Measurements from ENCODE around the gene SETDB2.

Gene SETDB2

GRCh38 chr13:49452725-49453457, 8.8 kb downstream of the SETDB2 start:
- no peak for FAIRE-seq
- TF ChIP-seq POLR2A (IDR thresholded peaks at IDR 0.05; ENCODE audit: low read depth, low read length) (no peak), POLR2AphosphoS5 (IDR thresholded peaks at IDR 0.05; ENCODE audit: low read depth, low read length) (no peak), TAF1 (IDR thresholded peaks at IDR 0.05; ENCODE audit: borderline replicate concordance, low read depth, low read length) (no peak)
- no peak for DNase-seq (ENCODE audit: insufficient read length)

- no peak for TF ChIP-seq POLR2AphosphoS5 (IDR thresholded peaks at IDR 0.05; ENCODE audit: low read depth, low read length)
- TF ChIP-seq TAF1 (IDR thresholded peaks at IDR 0.05; ENCODE audit: borderline replicate concordance, low read depth, low read length), result no peak
- FAIRE-seq (no peak), DNase-seq (ENCODE audit: insufficient read length) (no peak)
Measured at GRCh38 chr13:49453465-49453864, 9.4 kb downstream of the SETDB2 start.

GRCh38 chr13:49454388-49455006, 10.4 kb downstream of the SETDB2 start:
- TF ChIP-seq TAF1 (IDR thresholded peaks at IDR 0.05; ENCODE audit: borderline replicate concordance, low read depth, low read length), result no peak
- no peak for TF ChIP-seq POLR2AphosphoS5 (IDR thresholded peaks at IDR 0.05; ENCODE audit: low read depth, low read length)
- no peak for TF ChIP-seq POLR2A (IDR thresholded peaks at IDR 0.05; ENCODE audit: low read depth, low read length)
- FAIRE-seq (peak; percentile 79), DNase-seq (ENCODE audit: insufficient read length) (no peak)

- no peak for TF ChIP-seq POLR2AphosphoS5 (IDR thresholded peaks at IDR 0.05; ENCODE audit: low read depth, low read length)
- TF ChIP-seq TAF1 (IDR thresholded peaks at IDR 0.05; ENCODE audit: borderline replicate concordance, low read depth, low read length), result no peak
- FAIRE-seq (peak; percentile 33), DNase-seq (ENCODE audit: insufficient read length) (no peak)
Measured at GRCh38 chr13:49455007-49455398, 10.9 kb downstream of the SETDB2 start.

- no peak for FAIRE-seq
- no peak for TF ChIP-seq TAF1 (IDR thresholded peaks at IDR 0.05; ENCODE audit: borderline replicate concordance, low read depth, low read length)
- TF ChIP-seq POLR2AphosphoS5 (IDR thresholded peaks at IDR 0.05; ENCODE audit: low read depth, low read length), result no peak
- no peak for TF ChIP-seq POLR2A (IDR thresholded peaks at IDR 0.05; ENCODE audit: low read depth, low read length)
- DNase-seq (ENCODE audit: insufficient read length), result no peak
Measured at GRCh38 chr13:49456156-49456555, 12.1 kb downstream of the SETDB2 start.

GRCh38 chr13:49457221-49457620, 13.1 kb downstream of the SETDB2 start:
- FAIRE-seq (no peak), DNase-seq (ENCODE audit: insufficient read length) (no peak)
- no peak for TF ChIP-seq POLR2AphosphoS5 (IDR thresholded peaks at IDR 0.05; ENCODE audit: low read depth, low read length)
- TF ChIP-seq TAF1 (IDR thresholded peaks at IDR 0.05; ENCODE audit: borderline replicate concordance, low read depth, low read length), result no peak
- TF ChIP-seq POLR2A (IDR thresholded peaks at IDR 0.05; ENCODE audit: low read depth, low read length), result no peak

- FAIRE-seq (no peak), DNase-seq (ENCODE audit: insufficient read length) (no peak)
- TF ChIP-seq TAF1 (IDR thresholded peaks at IDR 0.05; ENCODE audit: borderline replicate concordance, low read depth, low read length) (no peak), POLR2AphosphoS5 (IDR thresholded peaks at IDR 0.05; ENCODE audit: low read depth, low read length) (no peak), POLR2A (IDR thresholded peaks at IDR 0.05; ENCODE audit: low read depth, low read length) (no peak)
Measured at GRCh38 chr13:49459580-49459979, 15.5 kb downstream of the SETDB2 start.

- DNase-seq (ENCODE audit: insufficient read length) (no peak), FAIRE-seq (no peak)
- TF ChIP-seq POLR2A (IDR thresholded peaks at IDR 0.05; ENCODE audit: low read depth, low read length) (no peak), TAF1 (IDR thresholded peaks at IDR 0.05; ENCODE audit: borderline replicate concordance, low read depth, low read length) (no peak), POLR2AphosphoS5 (IDR thresholded peaks at IDR 0.05; ENCODE audit: low read depth, low read length) (no peak)
Measured at GRCh38 chr13:49464085-49464484, 20.0 kb downstream of the SETDB2 start.

GRCh38 chr13:49464621-49465325, 20.7 kb downstream of the SETDB2 start:
- FAIRE-seq (no peak), DNase-seq (ENCODE audit: insufficient read length) (no peak)
- TF ChIP-seq POLR2AphosphoS5 (IDR thresholded peaks at IDR 0.05; ENCODE audit: low read depth, low read length), result no peak
- TF ChIP-seq TAF1 (IDR thresholded peaks at IDR 0.05; ENCODE audit: borderline replicate concordance, low read depth, low read length), result no peak
- no peak for TF ChIP-seq POLR2A (IDR thresholded peaks at IDR 0.05; ENCODE audit: low read depth, low read length)

GRCh38 chr13:49466292-49466838, 22.3 kb downstream of the SETDB2 start:
- DNase-seq (ENCODE audit: insufficient read length) (no peak), FAIRE-seq (no peak)
- TF ChIP-seq POLR2A (IDR thresholded peaks at IDR 0.05; ENCODE audit: low read depth, low read length) (no peak), POLR2AphosphoS5 (IDR thresholded peaks at IDR 0.05; ENCODE audit: low read depth, low read length) (no peak), TAF1 (IDR thresholded peaks at IDR 0.05; ENCODE audit: borderline replicate concordance, low read depth, low read length) (no peak)

GRCh38 chr13:49472186-49472585, 28.1 kb downstream of the SETDB2 start:
- no peak for TF ChIP-seq TAF1 (IDR thresholded peaks at IDR 0.05; ENCODE audit: borderline replicate concordance, low read depth, low read length)
- DNase-seq (ENCODE audit: insufficient read length) (no peak), FAIRE-seq (no peak)

- no peak for FAIRE-seq
- DNase-seq (ENCODE audit: insufficient read length), result no peak
- TF ChIP-seq POLR2AphosphoS5 (IDR thresholded peaks at IDR 0.05; ENCODE audit: low read depth, low read length), result no peak
- TF ChIP-seq POLR2A (IDR thresholded peaks at IDR 0.05; ENCODE audit: low read depth, low read length), result no peak
- no peak for TF ChIP-seq TAF1 (IDR thresholded peaks at IDR 0.05; ENCODE audit: borderline replicate concordance, low read depth, low read length)
Measured at GRCh38 chr13:49476529-49476928, 32.5 kb downstream of the SETDB2 start.

All from GM12892 (cell line).